NCI-H146 (cell line): ENCODE measurements around the gene KLHDC7B.

Experiments
- DNase-seq: peaks from one replicate; lab custom pipeline; 2025; lab: John Stamatoyannopoulos, UW

KLHDC7B gene

GRCh38 chr22:50548040-50548920 lies 2.6 kb downstream of the KLHDC7B start:
- no peak for DNase-seq

- DNase-seq = peak; percentile 62
Observed at GRCh38 chr22:50548921-50549790, 3.5 kb downstream of the KLHDC7B start.

- no peak for DNase-seq
Observed at GRCh38 chr22:50550395-50550794, 4.7 kb downstream of the KLHDC7B start.

GRCh38 chr22:50551160-50551752 lies 5.6 kb downstream of the KLHDC7B start:
- DNase-seq = no peak

GRCh38 chr22:50553310-50553709 lies 7.6 kb downstream of the KLHDC7B start:
- DNase-seq = no peak

GRCh38 chr22:50556703-50557102 lies 11.0 kb downstream of the KLHDC7B start:
- DNase-seq = no peak

- DNase-seq = no peak
Observed at GRCh38 chr22:50560034-50560433, 14.3 kb downstream of the KLHDC7B start.

- DNase-seq = no peak
Observed at GRCh38 chr22:50561401-50562358, 16.0 kb downstream of the KLHDC7B start.

- DNase-seq = peak; percentile 94
Observed at GRCh38 chr22:50562523-50563412, 17.1 kb downstream of the KLHDC7B start, which contains the start of gene SYCE3. SYCE3 (minus strand) TSS chr22:50562919; CDS start chr22:50556405, 6,514 bp downstream.

GRCh38 chr22:50563413-50564160 lies 17.9 kb downstream of the KLHDC7B start:
- peak; percentile 18 for DNase-seq

- DNase-seq = no peak
Observed at GRCh38 chr22:50564289-50564688, 18.6 kb downstream of the KLHDC7B start.

- DNase-seq = no peak
Observed at GRCh38 chr22:50567721-50568252, 22.1 kb downstream of the KLHDC7B start.

- DNase-seq = no peak
Observed at GRCh38 chr22:50568626-50569025, 22.9 kb downstream of the KLHDC7B start.

- DNase-seq = no peak
Observed at GRCh38 chr22:50569041-50569459, 23.4 kb downstream of the KLHDC7B start.

GRCh38 chr22:50569896-50570535 lies 24.3 kb downstream of the KLHDC7B start:
- no peak for DNase-seq

- DNase-seq = no peak
Observed at GRCh38 chr22:50570861-50571260, 25.2 kb downstream of the KLHDC7B start.

- DNase-seq = no peak
Observed at GRCh38 chr22:50571264-50572175, 25.8 kb downstream of the KLHDC7B start.
